ENCODE results near the gene PRPF19. TPM values are rescaled to one million over a fixed set of nuclear protein-coding genes. Genes with fewer than 3 reads are reported as not detected.

Gene PRPF19
- total RNA-seq, 6 donors from 2014 or later = 10.5 to 72.8 (median 55.1) TPM

DNA sequence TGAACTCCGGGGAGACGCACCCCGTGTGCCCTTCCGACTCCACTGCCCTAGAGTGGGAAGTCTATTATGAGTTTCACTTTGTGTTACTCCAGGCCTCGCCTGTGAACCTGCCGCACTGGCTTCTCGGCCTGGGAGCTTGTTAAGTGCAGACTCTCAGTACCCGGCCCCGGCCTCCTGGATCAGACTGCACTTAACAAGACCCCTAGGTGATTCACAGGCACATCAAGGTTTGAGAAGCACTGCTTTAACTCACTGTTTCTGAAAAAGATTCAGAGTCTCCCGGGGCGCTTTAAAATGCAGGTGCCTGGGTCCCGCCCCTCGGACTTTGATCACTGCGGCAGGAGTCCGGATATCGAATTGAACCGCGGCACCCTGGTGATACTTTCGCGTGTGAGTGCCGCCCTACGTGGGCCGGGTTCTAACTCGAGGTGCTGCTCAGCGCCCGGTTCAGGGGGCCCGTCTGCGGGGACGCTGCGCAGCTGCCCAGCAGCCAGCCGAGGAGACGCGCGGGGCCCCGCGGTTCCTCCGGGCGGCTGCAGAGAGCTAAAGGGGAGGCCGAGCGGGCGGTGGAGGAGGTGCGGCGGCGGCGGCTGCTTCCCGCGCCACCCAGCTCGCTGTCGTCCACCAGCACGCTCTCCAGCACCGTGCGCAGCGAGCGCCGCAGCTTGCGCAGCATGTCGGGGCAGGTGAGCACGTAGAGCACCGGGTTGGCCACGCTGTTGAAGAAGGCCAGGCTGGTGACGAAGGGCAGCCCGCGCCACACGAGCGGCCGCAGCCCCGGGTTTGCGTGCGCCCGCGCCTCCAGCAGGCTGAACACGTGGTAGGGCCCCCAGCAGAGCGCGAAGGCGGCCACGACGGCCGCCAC lies 54.0 kb downstream of the PRPF19 start:
- Histone ChIP-seq H3K4me3 (no peak overlapping the region), H3K4me1 (no peaks in the 10 kb centered on the region), H3K9me3 (no peaks in the 10 kb centered on the region), H3K36me3 (peaks cover 0 to 56% (median 38%) of the 10 kb centered on the region in 4 donors), H3K27me3 (no peaks in the 10 kb centered on the region), H3K27ac (no peak overlapping the region)
- 73 to 86% methylated on average over 25 to 43 of the region's 78 CpGs for WGBS, 2 donors
- no peak for TF ChIP-seq POLR2AphosphoS5 (IDR thresholded peaks at IDR 0.05)
- no peak for TF ChIP-seq CTCF (IDR thresholded peaks at IDR 0.05)
- TF ChIP-seq POLR2A (IDR thresholded peaks at IDR 0.05) = no peak
- no peak for TF ChIP-seq EP300 (IDR thresholded peaks at IDR 0.05)
- ATAC-seq (ENCODE audit: low FRiP score in 2 of 2) (no peak), DNase-seq (peak in 1 of 2 donors; percentile 82)

DNA sequence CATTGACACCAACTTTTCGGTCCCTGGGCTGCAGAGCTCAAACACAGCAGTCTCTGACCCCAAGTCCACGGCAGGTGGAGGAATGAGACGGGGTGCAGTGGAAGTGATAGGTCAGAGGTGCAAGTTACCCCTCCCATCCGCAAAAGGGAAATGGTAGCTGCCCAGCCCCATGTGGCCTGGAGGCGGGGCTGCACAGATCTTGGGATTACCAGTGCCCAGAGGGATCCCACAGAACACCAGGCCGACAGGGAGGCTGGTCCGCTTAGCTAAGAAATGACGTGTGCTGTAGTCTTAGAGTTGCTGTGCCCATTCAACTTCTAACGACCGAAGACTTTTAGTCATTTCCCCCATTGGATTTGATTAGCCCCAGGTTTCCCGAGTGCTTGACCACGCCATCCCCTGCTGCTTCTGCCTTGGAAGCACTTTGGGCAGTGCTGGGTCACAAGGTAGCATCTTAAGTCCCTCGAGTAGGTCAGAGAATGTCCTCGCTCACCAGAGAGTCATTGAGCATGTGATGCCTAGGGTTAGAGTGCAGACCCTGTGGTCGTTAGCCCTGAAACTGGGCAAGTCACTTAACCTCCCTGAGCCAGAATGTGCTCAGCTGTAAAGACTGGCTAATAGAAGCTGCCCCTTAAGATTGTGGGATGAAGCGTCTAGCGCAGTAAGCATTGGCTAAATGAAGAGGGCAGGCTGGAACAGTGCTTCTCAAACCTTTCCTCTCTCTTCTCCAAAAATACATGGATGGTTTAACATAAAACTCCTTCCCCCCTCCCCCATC lies 54.9 kb downstream of the PRPF19 start:
- no peaks in the 10 kb centered on the region for H3K9me3 ChIP-seq
- WGBS, 2 donors = 91 to 96% methylated on average over 17 of the region's 17 CpGs
- DNase-seq (no peak), ATAC-seq (ENCODE audit: low FRiP score in 2 of 2) (no peak)
- no peak for TF ChIP-seq EP300 (IDR thresholded peaks at IDR 0.05)
- TF ChIP-seq CTCF (IDR thresholded peaks at IDR 0.05) = no peak
- no peak for TF ChIP-seq POLR2AphosphoS5 (IDR thresholded peaks at IDR 0.05)
- no peak for TF ChIP-seq POLR2A (IDR thresholded peaks at IDR 0.05)
- H3K27ac ChIP-seq = no peak overlapping the region
- no peak overlapping the region for H3K4me3 ChIP-seq
- H3K27me3 ChIP-seq = no peaks in the 10 kb centered on the region
- peaks cover 0 to 56% (median 38%) of the 10 kb centered on the region in 4 donors for H3K36me3 ChIP-seq
- no peaks in the 10 kb centered on the region for H3K4me1 ChIP-seq

DNA sequence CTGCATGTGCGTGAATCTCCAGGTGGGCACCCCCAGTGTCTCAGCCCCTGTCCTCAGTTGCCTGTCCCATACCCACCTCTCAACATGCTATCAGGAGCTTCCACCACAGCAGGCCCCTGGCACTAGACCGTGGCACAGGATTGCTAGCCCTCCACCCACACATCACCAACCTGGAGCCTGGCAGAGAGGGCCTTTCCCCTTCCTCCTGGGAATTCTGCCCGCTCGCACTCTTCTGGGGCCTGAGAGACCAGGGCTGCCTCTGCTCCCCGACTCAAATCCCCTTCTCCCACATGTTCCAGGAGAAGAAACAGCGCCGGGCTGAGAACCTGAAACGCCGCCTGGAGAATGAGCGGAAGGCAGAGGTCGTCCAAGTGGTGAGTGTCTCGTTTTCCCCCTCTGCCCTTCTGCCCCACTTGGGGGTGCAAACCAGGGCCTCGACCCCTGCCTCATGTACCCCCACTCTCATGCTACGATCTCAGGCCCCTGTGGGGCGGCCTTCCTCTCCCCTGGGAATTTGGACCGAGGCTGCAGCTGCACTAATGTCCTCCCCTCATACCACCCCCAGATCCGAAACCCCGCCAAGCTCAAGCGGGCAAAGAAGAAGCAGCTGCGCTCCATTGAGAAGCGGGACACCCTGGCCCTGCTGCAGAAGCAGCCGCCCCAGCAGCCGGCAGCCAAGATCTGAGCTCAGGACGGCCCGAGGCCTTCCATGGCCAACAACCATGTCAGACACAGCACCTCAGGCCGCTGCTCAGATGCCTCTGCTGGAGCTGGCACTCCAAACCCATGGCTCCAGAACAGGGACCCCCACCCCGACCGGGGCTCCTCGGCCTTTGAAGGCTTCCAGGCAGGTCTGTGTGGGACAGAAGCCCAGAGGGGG lies 56.5 kb downstream of the PRPF19 start:
- DNase-seq (no peak), ATAC-seq (ENCODE audit: low FRiP score in 2 of 2) (no peak)
- Histone ChIP-seq H3K36me3 (peaks cover 0 to 56% (median 38%) of the 10 kb centered on the region in 4 donors), H3K4me1 (peaks cover 0 to 2% (median 0%) of the 10 kb centered on the region in 4 donors), H3K4me3 (no peak overlapping the region), H3K9me3 (no peaks in the 10 kb centered on the region), H3K27ac (no peak overlapping the region), H3K27me3 (no peaks in the 10 kb centered on the region)
- 92 to 97% methylated on average over 24 to 29 of the region's 29 CpGs for WGBS, 2 donors
- TF ChIP-seq CTCF (IDR thresholded peaks at IDR 0.05) = no peak
- TF ChIP-seq EP300 (IDR thresholded peaks at IDR 0.05) = no peak
- no peak for TF ChIP-seq POLR2AphosphoS5 (IDR thresholded peaks at IDR 0.05)
- TF ChIP-seq POLR2A (IDR thresholded peaks at IDR 0.05) = no peak

DNA sequence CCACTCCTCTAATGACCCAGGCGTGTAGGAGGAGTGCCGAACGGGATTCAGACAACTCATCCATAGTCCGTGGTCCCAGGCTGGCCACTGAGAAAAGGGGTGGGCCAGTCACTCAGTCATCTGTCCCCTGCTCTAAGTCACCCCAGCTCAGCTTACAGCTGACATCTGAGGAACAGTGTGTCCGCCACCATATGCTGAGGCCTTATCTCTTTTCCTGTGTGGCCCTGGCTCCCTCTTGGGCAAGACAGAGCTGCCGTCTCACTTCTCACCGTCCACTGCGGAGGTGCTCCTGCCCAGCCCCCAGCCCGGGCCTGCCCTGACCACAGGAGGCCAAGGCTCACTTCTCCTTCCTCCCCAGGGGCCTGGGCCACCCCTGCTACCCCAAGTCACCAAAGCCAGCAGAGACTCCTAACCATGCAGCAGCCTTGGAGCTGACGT lies 57.7 kb downstream of the PRPF19 start:
- Histone ChIP-seq H3K27ac (no peak overlapping the region), H3K4me3 (no peak overlapping the region), H3K27me3 (no peaks in the 10 kb centered on the region), H3K4me1 (peaks cover 6 to 14% (median 9%) of the 10 kb centered on the region in 4 donors), H3K36me3 (peaks cover 0 to 56% (median 38%) of the 10 kb centered on the region in 4 donors), H3K9me3 (no peaks in the 10 kb centered on the region)
- WGBS, 2 donors = 76 to 82% methylated on average over 9 to 10 of the region's 10 CpGs
- ATAC-seq (ENCODE audit: low FRiP score in 2 of 2) = no peak
- DNase-seq = no peak
- TF ChIP-seq EP300 (IDR thresholded peaks at IDR 0.05) = no peak
